Endothelial cell of umbilical vein (primary cell): ENCODE results near the gene HERC6. TPM values are rescaled to one million over a fixed set of nuclear protein-coding genes. Genes with fewer than 3 reads are reported as not detected.

Experiments
- BruUV-seq: library from RNA; stranded (reverse); fragments of 400-500 nt; replicated peaks from 2 replicates; lab custom pipeline; 2021; lab: Mats Ljungman, UMichigan
- CTCF ChIA-PET: fragments of 300-600, 350-600 bp; sonication (Branson Sonifier 250); formaldehyde crosslinking; loops from one replicate; lab custom pipeline; 2021; ENCODE audit warnings: antibody characterized with exemption, inconsistent platforms; lab: Charles Lee
- POLR2A ChIA-PET: fragments of 300-600, 350-600 bp; sonication (Branson Sonifier 250); formaldehyde crosslinking; loops from one replicate; lab custom pipeline; 2021; ENCODE audit warnings: antibody characterized with exemption, inconsistent platforms; lab: Charles Lee
- DNase-seq: peaks from one replicate; pipeline ENCODE4 v3.0.0-alpha.2; 2011; ENCODE audit warnings: low read depth, low spot score
- FAIRE-seq: peaks from 2 replicates; lab custom pipeline; 2011; peaks lifted over from hg19 to GRCh38; lab: Jason Lieb, UNC
- H2AFZ ChIP-seq: 2 replicates; pipeline ENCODE4 v1.6.0; 2012; ENCODE audit warnings: low read depth, low read length, control low read depth, inconsistent platforms
- H3K27ac ChIP-seq: 2 replicates; pipeline ENCODE4 v1.5.1; 2011; ENCODE audit warnings: low read depth, mild to moderate bottlenecking, control low read depth, low read length, moderate library complexity; ENCODE audit not compliant: insufficient read depth
- H3K27me3 ChIP-seq, 2 experiments: 2 replicates each; pipeline versions ENCODE4 v1.6.0 to v1.6.1; 2011; ENCODE audit warnings: low read length in 2 of 2, mixed read lengths in 1 of 2; ENCODE audit not compliant: control insufficient read depth in 2 of 2, insufficient read depth in 2 of 2
- H3K36me3 ChIP-seq, 2 experiments: 2 replicates in 1 of 2; 3 replicates in 1 of 2; pipeline ENCODE4 v1.5.1; 2011; ENCODE audit warnings: low read length in 2 of 2, mild to moderate bottlenecking in 1 of 2, moderate library complexity in 1 of 2; ENCODE audit not compliant: control insufficient read depth in 2 of 2, insufficient read depth in 2 of 2; ENCODE audit errors: extremely low read depth in 1 of 2
- H3K4me1 ChIP-seq: 3 replicates; pipeline ENCODE4 v1.5.1; 2011; ENCODE audit warnings: mild to moderate bottlenecking, low read length; ENCODE audit not compliant: control insufficient read depth, insufficient read depth; ENCODE audit errors: extremely low read depth
- H3K4me2 ChIP-seq: 2 replicates; pipeline ENCODE4 v1.6.1; 2011; ENCODE audit warnings: low read length, control low read depth, mixed read lengths; ENCODE audit not compliant: insufficient read depth
- H3K4me3 ChIP-seq, 3 experiments: fragments of 200-600 bp in 1 of 3; sonication (generic), shearing (Covaris generic) in 1 of 3; replicated peaks in 1 of 3; 2 replicates each; pipeline ENCODE4 v1.5.1; 2011 to 2016; ENCODE audit warnings: control low read depth in 3 of 3, low read length in 3 of 3, mild to moderate bottlenecking in 2 of 3, inconsistent platforms in 1 of 3, low read depth in 1 of 3, moderate library complexity in 1 of 3; ENCODE audit not compliant: insufficient read depth in 1 of 3
- H3K79me2 ChIP-seq: 2 replicates; pipeline ENCODE4 v1.6.0; 2012; ENCODE audit warnings: low read length, inconsistent platforms; ENCODE audit not compliant: control insufficient read depth, insufficient read depth
- H3K9ac ChIP-seq: replicated peaks from 2 replicates; pipeline ENCODE3; 2011; ENCODE audit warnings: low read length, control low read depth; ENCODE audit not compliant: insufficient read depth; ENCODE audit errors: extremely low read depth
- H3K9me1 ChIP-seq: replicated peaks from 3 replicates; pipeline ENCODE4 v1.6.0; 2011; ENCODE audit warnings: mild to moderate bottlenecking, low read length; ENCODE audit not compliant: control insufficient read depth, insufficient read depth; ENCODE audit errors: extremely low read depth
- H3K9me3 ChIP-seq: replicated peaks from 2 replicates; pipeline ENCODE4 v1.5.1; 2012; ENCODE audit warnings: low read length, inconsistent platforms; ENCODE audit not compliant: control insufficient read depth, insufficient read depth
- H4K20me1 ChIP-seq: replicated peaks from 2 replicates; pipeline ENCODE3; 2011; ENCODE audit warnings: mild to moderate bottlenecking, low read length; ENCODE audit not compliant: control insufficient read depth, insufficient read depth; ENCODE audit errors: extremely low read depth
- EZH2 ChIP-seq: IDR thresholded peaks from 2 replicates; pipeline ENCODE4 v1.6.1; 2012; ENCODE audit warnings: borderline replicate concordance, low read depth, mild to moderate bottlenecking, moderate library complexity, low read length, inconsistent platforms; ENCODE audit not compliant: severe bottlenecking
- FOS ChIP-seq: IDR thresholded peaks from 2 replicates; pipeline ENCODE4 v1.6.1; 2011; ENCODE audit warnings: mild to moderate bottlenecking, low read length, moderate library complexity, borderline replicate concordance; ENCODE audit not compliant: insufficient read depth
- GATA2 ChIP-seq: IDR thresholded peaks from 2 replicates; pipeline ENCODE4 v1.7.0; 2011; ENCODE audit warnings: low read depth, mild to moderate bottlenecking, moderate library complexity, mixed read lengths, low read length; ENCODE audit not compliant: insufficient read length, insufficient read depth
- JUN ChIP-seq: IDR thresholded peaks from 2 replicates; pipeline ENCODE4 v1.6.1; 2011; ENCODE audit warnings: borderline replicate concordance, low read depth; ENCODE audit not compliant: insufficient read length, insufficient read depth
- MYC ChIP-seq: IDR thresholded peaks from one replicate; pipeline ENCODE4 v1.6.1; 2011; ENCODE audit warnings: mild to moderate bottlenecking, low read depth, low read length
- POLR2A ChIP-seq: IDR thresholded peaks from 2 replicates; pipeline ENCODE4 v1.6.1; 2012; ENCODE audit warnings: low read depth, mild to moderate bottlenecking, control low read depth, low read length
- POLR2AphosphoS5 ChIP-seq: IDR thresholded peaks from 2 replicates; pipeline ENCODE4 v1.6.1; 2012; ENCODE audit warnings: low read depth, mild to moderate bottlenecking, control low read depth, low read length, moderate library complexity; ENCODE audit not compliant: insufficient read depth
- dilution Hi-C: fragments of 300-500 bp; cut with MboI; formaldehyde crosslinking; loops from one replicate; pipeline ENCODE4 v1.15.0; 2019; ENCODE audit warnings: low sequenced_read_pairs; ENCODE audit not compliant: extremely low pct_ligation_motif_present
- intact Hi-C: fragments of 100-400 bp; cut with micrococcal nuclease; formaldehyde crosslinking; loops from one replicate; pipeline ENCODE4 v1.10.0; 2022
- polyA plus RNA-seq, 4 experiments: library from polyadenylated mRNA; depleted of rRNA in 3 of 4; stranded (reverse) in 3 of 4; unstranded in 1 of 4; fragments of >200 nt; gene quantifications; 2 replicates each; pipeline versions ENCODE4 v1.2.1 to v1.2.3, GENCODE V29; 2011 to 2012; ENCODE audit warnings: missing spikeins in 1 of 4
- total RNA-seq: library from RNA; stranded (reverse); gene quantifications from 2 replicates; pipeline ENCODE4 v1.2.3, GENCODE V29; 2021
- TF ChIP-seq, protein P1 (sequence below): IDR thresholded peaks from 2 replicates; pipeline ENCODE4 v1.6.1; 2011; ENCODE audit not compliant: insufficient read depth, insufficient read length
- TF ChIP-seq, protein P2 (sequence below), 2 donors: IDR thresholded peaks; 1 replicate in 1 of 2; 2 replicates in 1 of 2; pipeline ENCODE4 v1.5.1; 2011; ENCODE audit warnings: low read length in 2 of 2, mild to moderate bottlenecking in 2 of 2, moderate library complexity in 2 of 2, control low read depth in 1 of 2, inconsistent platforms in 1 of 2, low read depth in 1 of 2; ENCODE audit not compliant: insufficient read depth in 1 of 2; ENCODE audit errors: extremely low read depth in 1 of 2

HERC6 gene
- total and polyA plus RNA-seq, 2 donors (not counting 3 experiments of a cell fraction or from before 2014, with no cell fraction given): 2.1 to 5.0 TPM

GRCh38 chr4:88413801-88414200 is 35.1 kb downstream of the HERC6 start:
- Histone ChIP-seq H3K27ac (no peak overlapping the region), H3K4me3 (no peak overlapping the region), H3K79me2 (no peaks in the 10 kb centered on the region), H3K27me3 (no peaks in the 10 kb centered on the region), H3K36me3 (no peaks in the 10 kb centered on the region), H3K9ac (no peak overlapping the region), H3K9me3 (no peaks in the 10 kb centered on the region), H3K4me1 (no peaks in the 10 kb centered on the region), H3K9me1 (no peaks in the 10 kb centered on the region), H4K20me1 (no peaks in the 10 kb centered on the region), H3K4me2 (no peak overlapping the region), H2AFZ (no peak overlapping the region)
- FAIRE-seq (no peak), DNase-seq (no peak)
- dilution Hi-C loops: no loop called here
- POLR2A ChIA-PET: no interaction called here
- intact Hi-C loops: no loop called here
- CTCF ChIA-PET: interaction anchor here (1.3 to 2.0 kb wide), 3 partner anchors 12 to 101 kb away, joined by 3 to 8 read pairs (median 3); no protein-coding TSS in a partner anchor
- no peak for TF ChIP-seq MYC
- TF ChIP-seq EZH2: no peak
- TF ChIP-seq, protein P1, sequence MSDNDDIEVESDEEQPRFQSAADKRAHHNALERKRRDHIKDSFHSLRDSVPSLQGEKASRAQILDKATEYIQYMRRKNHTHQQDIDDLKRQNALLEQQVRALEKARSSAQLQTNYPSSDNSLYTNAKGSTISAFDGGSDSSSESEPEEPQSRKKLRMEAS: no peak
- no TSS peak for BruUV-seq

DNA sequence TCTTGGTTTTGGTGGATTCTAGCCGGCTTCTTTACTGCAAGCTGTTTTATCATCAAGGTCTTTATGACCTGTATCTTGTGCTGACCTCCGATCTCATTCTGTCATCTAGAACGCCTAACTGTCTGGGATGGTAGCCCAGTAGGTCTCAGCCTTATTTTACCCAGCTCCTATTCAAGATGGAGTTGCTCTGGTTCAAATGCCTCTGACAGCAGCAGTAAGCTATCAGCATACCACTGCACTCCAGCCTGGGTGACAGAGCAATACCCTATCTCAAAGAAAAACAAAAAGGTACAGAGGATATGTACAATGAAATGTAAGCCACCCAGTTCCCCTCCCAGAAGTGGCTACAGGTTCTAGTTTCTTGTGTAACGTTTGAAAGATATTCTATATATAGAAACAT is 36.1 kb downstream of the HERC6 start:
- ChIA-PET POLR2A (no interaction called here), CTCF (no interaction called here)

More for the DNA sequence above, 36.1 kb downstream of the HERC6 start:
- Histone ChIP-seq H3K27me3 (no peaks in the 10 kb centered on the region), H3K4me2 (no peak overlapping the region), H3K27ac (no peak overlapping the region), H3K9me3 (no peaks in the 10 kb centered on the region), H3K9ac (no peak overlapping the region), H3K4me3 (no peak overlapping the region), H2AFZ (no peak overlapping the region), H3K4me1 (no peaks in the 10 kb centered on the region), H3K9me1 (no peaks in the 10 kb centered on the region), H3K36me3 (no peaks in the 10 kb centered on the region), H4K20me1 (no peaks in the 10 kb centered on the region), H3K79me2 (no peaks in the 10 kb centered on the region)
- TF ChIP-seq FOS (no peak), EZH2 (no peak), POLR2A (no peak), GATA2 (no peak), JUN (no peak), MYC (no peak), POLR2AphosphoS5 (no peak)
- TF ChIP-seq, protein P2, sequence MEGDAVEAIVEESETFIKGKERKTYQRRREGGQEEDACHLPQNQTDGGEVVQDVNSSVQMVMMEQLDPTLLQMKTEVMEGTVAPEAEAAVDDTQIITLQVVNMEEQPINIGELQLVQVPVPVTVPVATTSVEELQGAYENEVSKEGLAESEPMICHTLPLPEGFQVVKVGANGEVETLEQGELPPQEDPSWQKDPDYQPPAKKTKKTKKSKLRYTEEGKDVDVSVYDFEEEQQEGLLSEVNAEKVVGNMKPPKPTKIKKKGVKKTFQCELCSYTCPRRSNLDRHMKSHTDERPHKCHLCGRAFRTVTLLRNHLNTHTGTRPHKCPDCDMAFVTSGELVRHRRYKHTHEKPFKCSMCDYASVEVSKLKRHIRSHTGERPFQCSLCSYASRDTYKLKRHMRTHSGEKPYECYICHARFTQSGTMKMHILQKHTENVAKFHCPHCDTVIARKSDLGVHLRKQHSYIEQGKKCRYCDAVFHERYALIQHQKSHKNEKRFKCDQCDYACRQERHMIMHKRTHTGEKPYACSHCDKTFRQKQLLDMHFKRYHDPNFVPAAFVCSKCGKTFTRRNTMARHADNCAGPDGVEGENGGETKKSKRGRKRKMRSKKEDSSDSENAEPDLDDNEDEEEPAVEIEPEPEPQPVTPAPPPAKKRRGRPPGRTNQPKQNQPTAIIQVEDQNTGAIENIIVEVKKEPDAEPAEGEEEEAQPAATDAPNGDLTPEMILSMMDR (IDR thresholded peaks at IDR 0.05; ENCODE audit: extremely low read depth in 1 of 2, insufficient read depth in 1 of 2, low read depth in 1 of 2, low read length in 2 of 2): no peak
- dilution Hi-C loops (no loop called here), intact Hi-C loops (no loop called here)
- no peak for FAIRE-seq
- BruUV-seq: no TSS peak
- no peak for DNase-seq
